ENCODE measurements around the gene ZNF423. TPM values are rescaled to one million over a fixed set of nuclear protein-coding genes. Genes with fewer than 3 reads are reported as not detected.
A peak's percentile ranks its signal among the peaks of the same experiment; 100 is the strongest.

The ZNF423 gene
- total and polyA plus RNA-seq, 7 donors = 2.3 to 30.7 (median 14.4) TPM

DNA sequence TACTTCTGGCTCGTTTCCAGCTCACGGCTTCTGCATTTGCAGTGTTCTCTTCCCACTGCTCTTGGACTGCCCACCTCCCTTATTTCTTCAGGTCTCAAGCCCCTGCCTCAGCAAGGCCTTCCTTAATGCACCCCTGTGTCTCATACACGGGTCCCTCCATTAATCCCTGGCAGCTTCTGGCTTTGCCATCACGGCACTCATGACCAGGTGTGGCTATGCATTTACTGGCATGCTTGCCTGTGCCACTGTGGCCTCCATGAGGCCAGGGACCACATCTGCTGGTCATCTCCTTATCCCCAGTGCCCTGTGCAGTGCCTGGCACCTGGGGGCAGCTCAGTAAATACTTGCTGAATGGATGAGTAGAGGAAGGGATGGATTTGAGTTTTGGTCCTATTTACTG, 368.2 kb downstream of the ZNF423 start:
- TF ChIP-seq, protein P1, sequence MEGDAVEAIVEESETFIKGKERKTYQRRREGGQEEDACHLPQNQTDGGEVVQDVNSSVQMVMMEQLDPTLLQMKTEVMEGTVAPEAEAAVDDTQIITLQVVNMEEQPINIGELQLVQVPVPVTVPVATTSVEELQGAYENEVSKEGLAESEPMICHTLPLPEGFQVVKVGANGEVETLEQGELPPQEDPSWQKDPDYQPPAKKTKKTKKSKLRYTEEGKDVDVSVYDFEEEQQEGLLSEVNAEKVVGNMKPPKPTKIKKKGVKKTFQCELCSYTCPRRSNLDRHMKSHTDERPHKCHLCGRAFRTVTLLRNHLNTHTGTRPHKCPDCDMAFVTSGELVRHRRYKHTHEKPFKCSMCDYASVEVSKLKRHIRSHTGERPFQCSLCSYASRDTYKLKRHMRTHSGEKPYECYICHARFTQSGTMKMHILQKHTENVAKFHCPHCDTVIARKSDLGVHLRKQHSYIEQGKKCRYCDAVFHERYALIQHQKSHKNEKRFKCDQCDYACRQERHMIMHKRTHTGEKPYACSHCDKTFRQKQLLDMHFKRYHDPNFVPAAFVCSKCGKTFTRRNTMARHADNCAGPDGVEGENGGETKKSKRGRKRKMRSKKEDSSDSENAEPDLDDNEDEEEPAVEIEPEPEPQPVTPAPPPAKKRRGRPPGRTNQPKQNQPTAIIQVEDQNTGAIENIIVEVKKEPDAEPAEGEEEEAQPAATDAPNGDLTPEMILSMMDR (IDR thresholded peaks at IDR 0.05) = no peak
- intact Hi-C loops (cut with DNase I) = no loop called here

GRCh38 chr16:49486400-49486799, 369.5 kb downstream of the ZNF423 start:
- 67 to 95% (median 71%) methylated on average over 2 of the region's 2 CpGs for WGBS, 3 donors
- TF ChIP-seq, protein P1 (IDR thresholded peaks at IDR 0.05) = no peak
- Histone ChIP-seq H3K9me3 (no peaks in the 10 kb centered on the region), H3K27me3 (ENCODE audit: insufficient read depth in 3 of 3, low read length in 2 of 3) (no peaks in the 10 kb centered on the region), H3K27ac (no peak overlapping the region), H3K36me3 (ENCODE audit: insufficient read depth in 1 of 2, low read depth in 1 of 2) (no peaks in the 10 kb centered on the region), H3K4me3 (no peak overlapping the region), H3K4me1 (peaks cover 6% of the 10 kb centered on the region)
- intact Hi-C loops (cut with DNase I) = no loop called here
- DNase-seq (no peak), ATAC-seq (no peak)

More for the DNA sequence above, 368.2 kb downstream of the ZNF423 start:
- ATAC-seq (no peak), DNase-seq (peak in 1 of 2 donors; percentile 18)
- no peaks in the 10 kb centered on the region for H3K9me3 ChIP-seq
- no peak overlapping the region for H3K4me3 ChIP-seq
- H3K27me3 ChIP-seq (ENCODE audit: insufficient read depth in 3 of 3, low read length in 2 of 3) = no peaks in the 10 kb centered on the region
- WGBS, 3 donors = 75 to 83% (median 79%) methylated on average over 4 of the region's 4 CpGs
- H3K27ac ChIP-seq = no peak overlapping the region
- H3K36me3 ChIP-seq (ENCODE audit: insufficient read depth in 1 of 2, low read depth in 1 of 2) = no peaks in the 10 kb centered on the region
- peaks cover 6% of the 10 kb centered on the region for H3K4me1 ChIP-seq

DNA sequence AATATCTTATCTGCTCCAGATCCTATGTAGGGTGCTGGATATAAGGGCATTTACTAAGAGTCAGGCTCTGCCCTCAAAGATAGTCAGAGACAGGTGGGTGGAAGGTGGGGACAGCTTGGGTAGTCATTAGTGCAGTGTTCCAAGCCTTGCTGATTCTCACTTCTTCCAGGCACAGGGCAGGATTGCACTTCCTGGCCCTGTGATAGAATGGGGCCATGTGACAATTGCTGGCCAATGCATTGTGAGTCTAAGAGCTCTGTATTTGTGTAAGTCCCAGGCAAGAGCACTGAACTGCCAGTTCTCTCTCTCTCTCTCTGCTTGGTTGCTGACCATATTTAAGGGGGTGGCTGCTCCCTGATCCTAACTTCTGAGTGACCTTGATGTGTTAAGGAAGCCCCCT, 370.2 kb downstream of the ZNF423 start:
- no peak overlapping the region for H3K27ac ChIP-seq
- intact Hi-C loops (cut with DNase I) = no loop called here
- peak in 1 of 2 donors; percentile 29 for DNase-seq

DNA sequence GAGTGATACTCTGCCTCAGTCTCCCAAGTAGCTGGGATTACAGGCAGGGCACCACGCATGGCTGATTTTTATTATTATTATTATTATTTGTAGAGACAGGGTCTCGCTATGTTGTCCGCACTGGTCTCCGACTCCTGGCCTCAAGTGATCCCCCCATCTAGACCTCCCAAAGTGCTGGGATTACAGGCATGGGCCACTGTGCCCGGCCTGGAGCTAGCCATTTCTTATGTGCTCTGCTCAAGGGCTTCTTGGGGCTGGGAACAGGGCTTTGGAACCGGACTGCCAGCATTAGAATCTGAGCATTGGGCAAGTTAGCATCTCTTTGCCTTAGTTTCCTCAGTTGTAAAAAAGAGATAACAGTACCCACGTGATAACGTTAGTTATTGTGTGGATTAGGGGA, 371.0 kb downstream of the ZNF423 start:
- TF ChIP-seq, protein P1 (IDR thresholded peaks at IDR 0.05) = no peak
- intact Hi-C loops (cut with DNase I) = no loop called here
- no peak overlapping the region for H3K27ac ChIP-seq
- H3K36me3 ChIP-seq (ENCODE audit: insufficient read depth in 1 of 2, low read depth in 1 of 2) = no peaks in the 10 kb centered on the region
- WGBS, 3 donors = 83 to 92% (median 86%) methylated on average over 8 of the region's 8 CpGs
- ATAC-seq (peak in 1 of 4 donors; percentile 2), DNase-seq (peak in 1 of 2 donors; percentile 24)
- H3K27me3 ChIP-seq (ENCODE audit: insufficient read depth in 3 of 3, low read length in 2 of 3) = no peaks in the 10 kb centered on the region
- peak overlapping the region; percentile 43 for H3K4me3 ChIP-seq
- peaks cover 6% of the 10 kb centered on the region for H3K4me1 ChIP-seq
- no peaks in the 10 kb centered on the region for H3K9me3 ChIP-seq

More for the DNA sequence above, 370.2 kb downstream of the ZNF423 start:
- no peaks in the 10 kb centered on the region for H3K36me3 ChIP-seq (ENCODE audit: insufficient read depth in 1 of 2, low read depth in 1 of 2)
- H3K4me1 ChIP-seq = peaks cover 6% of the 10 kb centered on the region
- no peaks in the 10 kb centered on the region for H3K9me3 ChIP-seq
- no peak overlapping the region for H3K4me3 ChIP-seq
- H3K27me3 ChIP-seq (ENCODE audit: insufficient read depth in 3 of 3, low read length in 2 of 3) = no peaks in the 10 kb centered on the region
- peak; percentile 22 to 66 (median 46) for ATAC-seq
- TF ChIP-seq, protein P1 (IDR thresholded peaks at IDR 0.05) = no peak

DNA sequence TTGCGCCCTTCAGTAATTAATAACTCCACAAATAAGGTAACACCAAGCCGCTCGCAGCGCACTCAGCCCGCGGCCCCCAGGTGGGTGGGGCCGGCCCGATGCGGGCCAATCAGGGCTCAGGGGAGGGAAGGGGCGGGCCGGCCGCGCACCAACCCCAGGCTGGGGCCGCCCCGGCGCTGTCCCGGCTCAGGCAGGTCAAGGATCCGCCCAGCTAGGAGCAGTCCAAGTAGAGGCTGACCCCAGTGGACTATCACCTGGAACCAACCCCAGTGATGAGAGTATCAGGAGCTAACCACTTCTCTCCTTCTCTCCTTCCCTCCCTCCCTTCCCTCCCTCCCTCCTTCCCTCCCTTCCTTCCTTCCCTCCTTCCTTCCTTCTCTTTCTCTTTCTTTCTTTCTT, 371.5 kb downstream of the ZNF423 start:
- Histone ChIP-seq H3K36me3 (ENCODE audit: insufficient read depth in 1 of 2, low read depth in 1 of 2) (no peaks in the 10 kb centered on the region), H3K4me1 (peaks cover 6% of the 10 kb centered on the region), H3K27me3 (ENCODE audit: insufficient read depth in 3 of 3, low read length in 2 of 3) (no peaks in the 10 kb centered on the region), H3K27ac (no peak overlapping the region), H3K9me3 (no peaks in the 10 kb centered on the region), H3K4me3 (peak overlapping the region; percentile 43)
- DNase-seq = peak; percentile 84 to 91
- TF ChIP-seq, protein P1 (IDR thresholded peaks at IDR 0.05) = no peak
- WGBS, 3 donors = 3 to 14% (median 4%) methylated on average over 18 of the region's 18 CpGs
- intact Hi-C loops (cut with DNase I) = no loop called here
- ATAC-seq = peak; percentile 99 to 100 (median 99)

Measured in psoas muscle (tissue), 8 donors.